Measurements from ENCODE around the gene PLN.

DNA sequence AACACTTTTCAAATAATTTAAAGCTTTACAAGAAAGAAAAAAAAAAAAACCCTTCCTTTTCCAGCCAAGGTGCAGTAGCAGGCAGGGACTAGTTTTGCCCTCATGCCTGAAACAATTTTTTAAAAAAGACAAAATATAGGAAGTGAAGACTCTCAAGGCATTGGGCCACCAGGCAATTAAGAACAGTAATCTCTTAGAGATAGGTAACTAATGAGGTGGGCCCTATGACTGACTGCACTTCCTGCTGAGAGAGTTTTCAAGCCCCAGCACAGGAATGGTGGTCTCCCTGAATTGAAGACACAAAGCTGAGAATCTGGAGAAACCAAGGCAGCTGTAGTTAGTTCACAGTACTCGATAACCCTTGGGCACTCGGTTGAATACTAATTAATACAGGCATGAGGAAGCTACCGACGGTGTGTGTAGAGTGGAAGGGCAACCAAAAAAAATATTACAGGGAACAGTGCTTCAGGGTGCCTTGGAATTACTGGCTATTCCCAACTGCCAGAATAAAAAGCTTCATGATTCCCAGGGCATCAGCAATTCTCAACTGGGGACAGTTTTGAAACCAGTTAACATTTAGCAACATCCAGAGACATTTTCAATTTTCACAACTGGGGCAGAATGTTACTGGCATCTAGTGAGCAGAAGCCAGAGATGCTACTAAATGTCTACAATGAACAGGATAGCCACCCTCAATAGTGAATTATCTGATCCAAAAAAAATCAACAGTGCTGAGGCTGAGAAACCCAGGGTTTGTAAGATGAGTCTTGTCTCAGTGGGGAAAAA, 36.0 kb upstream of the PLN start:
- TF ChIP-seq POLR2A (IDR thresholded peaks at IDR 0.05; ENCODE audit: low read depth, low read length) = no peak
- TF ChIP-seq POLR2AphosphoS5 (IDR thresholded peaks at IDR 0.05; ENCODE audit: low read depth, low read length) = no peak
- no peak for TF ChIP-seq PAX5 (IDR thresholded peaks at IDR 0.05; ENCODE audit: insufficient read depth, low read length, severe bottlenecking)
